AG10803 (cell line): ENCODE results near the gene CCDC81.

Source experiments
- DNase-seq: peaks from one replicate; pipeline ENCODE4 v3.0.0; 2010; ENCODE audit warnings: low read depth
- H3K4me3 ChIP-seq: 2 replicates; pipeline ENCODE4 v1.5.1; 2011; ENCODE audit warnings: mild to moderate bottlenecking, low read length, control low read depth
- TF ChIP-seq, protein P1 (sequence below): conservative IDR thresholded peaks from 2 replicates; pipeline ENCODE4 v1.5.1; 2011; ENCODE audit warnings: mild to moderate bottlenecking, low read length, control low read depth, inconsistent platforms

The CCDC81 gene

DNA sequence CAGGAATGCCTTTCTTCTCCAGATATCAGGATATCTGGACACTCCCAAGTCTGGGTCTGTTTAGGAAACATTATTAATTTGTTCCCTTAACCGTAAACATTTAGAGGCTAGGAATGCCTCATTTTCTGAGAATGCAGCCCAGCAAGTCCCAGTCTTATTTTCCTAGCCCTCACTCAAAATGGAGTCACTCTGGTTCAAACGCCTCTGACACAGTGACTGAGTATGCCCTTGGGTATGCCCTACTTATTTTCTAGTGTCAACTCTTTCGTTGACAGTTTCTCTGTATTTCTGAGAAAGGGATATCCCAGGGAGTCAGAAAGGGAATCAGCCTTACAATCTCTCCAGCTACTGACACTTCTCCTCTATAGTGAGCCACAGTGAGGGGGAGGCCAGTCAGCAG lies 16.0 kb upstream of the CCDC81 start:
- H3K4me3 ChIP-seq, result no peak overlapping the region
- no peak for DNase-seq
- TF ChIP-seq, protein P1, sequence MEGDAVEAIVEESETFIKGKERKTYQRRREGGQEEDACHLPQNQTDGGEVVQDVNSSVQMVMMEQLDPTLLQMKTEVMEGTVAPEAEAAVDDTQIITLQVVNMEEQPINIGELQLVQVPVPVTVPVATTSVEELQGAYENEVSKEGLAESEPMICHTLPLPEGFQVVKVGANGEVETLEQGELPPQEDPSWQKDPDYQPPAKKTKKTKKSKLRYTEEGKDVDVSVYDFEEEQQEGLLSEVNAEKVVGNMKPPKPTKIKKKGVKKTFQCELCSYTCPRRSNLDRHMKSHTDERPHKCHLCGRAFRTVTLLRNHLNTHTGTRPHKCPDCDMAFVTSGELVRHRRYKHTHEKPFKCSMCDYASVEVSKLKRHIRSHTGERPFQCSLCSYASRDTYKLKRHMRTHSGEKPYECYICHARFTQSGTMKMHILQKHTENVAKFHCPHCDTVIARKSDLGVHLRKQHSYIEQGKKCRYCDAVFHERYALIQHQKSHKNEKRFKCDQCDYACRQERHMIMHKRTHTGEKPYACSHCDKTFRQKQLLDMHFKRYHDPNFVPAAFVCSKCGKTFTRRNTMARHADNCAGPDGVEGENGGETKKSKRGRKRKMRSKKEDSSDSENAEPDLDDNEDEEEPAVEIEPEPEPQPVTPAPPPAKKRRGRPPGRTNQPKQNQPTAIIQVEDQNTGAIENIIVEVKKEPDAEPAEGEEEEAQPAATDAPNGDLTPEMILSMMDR, result no peak

DNA sequence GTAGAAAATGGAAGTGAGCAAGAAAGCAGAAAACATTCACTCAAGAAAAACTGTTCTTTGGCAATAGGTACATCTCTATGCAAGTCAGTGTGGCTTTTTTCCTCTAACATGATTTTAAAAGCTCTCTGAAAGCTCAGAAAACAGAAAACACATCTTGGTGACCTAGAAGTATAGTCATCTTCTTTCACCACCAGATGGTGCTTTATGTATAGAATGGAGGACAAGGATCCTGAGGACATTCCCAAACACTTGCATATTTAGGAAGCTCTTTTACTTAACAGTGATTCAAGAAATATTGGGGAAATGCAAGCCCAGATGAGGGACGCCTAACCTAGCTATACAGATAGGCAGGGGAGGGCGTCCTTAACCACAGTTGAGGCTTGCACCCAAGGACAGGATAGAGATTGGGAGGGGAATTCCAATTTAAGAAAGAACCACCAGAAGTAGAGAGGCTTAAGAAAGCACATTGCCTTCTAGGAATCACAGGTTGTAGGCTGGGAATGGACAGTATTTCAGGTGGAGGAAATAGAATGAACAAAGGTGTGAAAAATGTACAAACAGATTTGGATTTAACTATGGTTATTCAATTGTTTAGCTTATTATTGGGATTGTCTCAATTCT lies 13.8 kb upstream of the CCDC81 start:
- H3K4me3 ChIP-seq, result no peak overlapping the region
- peak; percentile 61 for DNase-seq
- TF ChIP-seq, protein P1, result peak; percentile 57

DNA sequence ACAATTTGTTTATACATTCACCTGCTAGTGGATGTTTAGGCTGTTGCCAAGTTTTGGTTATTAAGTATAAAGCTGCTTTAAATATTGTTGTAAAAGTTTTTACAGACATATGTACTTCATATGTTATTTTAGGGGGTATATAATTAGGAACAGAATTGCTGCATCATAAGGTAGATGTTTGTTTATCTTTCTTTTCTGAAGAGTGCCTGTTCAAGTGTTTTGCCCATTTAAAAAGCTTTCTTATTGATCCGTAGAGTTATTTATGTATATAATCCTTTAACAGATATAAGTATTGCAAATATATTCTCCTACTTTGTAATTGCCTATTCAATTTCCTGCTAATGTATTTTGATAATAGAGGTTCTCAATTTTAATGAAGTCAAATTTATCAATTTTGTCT lies 11.3 kb upstream of the CCDC81 start:
- TF ChIP-seq, protein P1, result no peak
- DNase-seq, result no peak
- no peak overlapping the region for H3K4me3 ChIP-seq

DNA sequence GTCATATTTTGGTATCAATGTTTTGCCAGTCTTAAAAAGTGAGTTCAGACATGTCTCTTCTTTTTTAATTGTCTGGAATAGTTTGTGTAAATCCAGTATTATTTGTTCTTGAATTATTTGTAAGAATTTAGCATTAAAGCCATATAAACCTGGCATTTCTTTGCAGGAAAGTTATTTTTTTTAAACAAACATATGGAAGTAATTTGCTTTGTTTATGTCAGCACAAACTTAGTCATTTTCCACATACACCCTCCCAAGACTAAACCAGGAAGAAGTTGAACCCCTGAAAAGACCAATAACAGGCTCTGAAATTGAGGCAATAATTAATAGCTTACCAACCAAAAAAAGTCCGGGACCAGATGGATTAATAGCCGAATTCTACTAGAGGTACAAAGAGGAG lies 9.1 kb upstream of the CCDC81 start:
- peak; percentile 54 for DNase-seq
- H3K4me3 ChIP-seq, result no peak overlapping the region
- TF ChIP-seq, protein P1, result no peak

DNA sequence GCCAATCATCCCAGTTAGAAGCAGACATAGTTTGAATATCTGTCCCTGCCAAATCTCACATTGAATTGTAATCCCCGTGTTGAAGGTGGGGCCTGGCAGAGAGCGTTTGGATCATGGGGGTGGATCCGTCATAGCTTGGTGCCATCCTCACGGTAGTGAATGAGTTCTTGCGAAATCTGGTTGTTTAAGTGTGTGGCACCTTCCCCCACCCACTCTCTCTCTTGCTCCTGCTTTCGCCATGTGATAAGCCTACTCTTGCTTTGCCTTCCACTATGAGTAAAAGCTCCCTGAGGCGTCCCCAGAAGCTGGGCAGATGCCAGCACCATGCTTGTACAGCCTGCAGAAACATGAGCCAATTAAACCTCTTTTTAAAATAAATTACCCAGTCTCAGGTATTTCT lies 5.0 kb upstream of the CCDC81 start:
- TF ChIP-seq, protein P1, result no peak
- H3K4me3 ChIP-seq, result no peak overlapping the region
- DNase-seq, result no peak

DNA sequence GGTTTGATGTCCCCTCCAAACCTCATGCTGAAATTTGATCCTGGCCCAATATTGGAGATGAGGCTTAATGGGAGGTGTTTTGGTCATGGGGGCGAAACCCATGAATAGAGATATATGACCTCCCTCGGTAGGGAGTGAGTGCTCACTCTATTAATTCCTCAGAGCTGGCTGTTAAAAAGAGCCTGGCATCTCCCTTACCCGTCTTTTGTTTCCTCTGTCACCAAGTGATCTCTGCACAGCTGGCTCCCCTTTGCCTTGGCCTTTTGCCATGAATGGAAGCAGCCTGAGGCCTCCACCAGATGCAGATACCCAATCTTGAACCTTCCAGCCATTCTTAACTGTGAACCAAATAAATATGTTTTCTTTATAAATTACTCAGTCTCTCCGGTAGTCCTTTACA lies 4.5 kb upstream of the CCDC81 start:
- no peak for DNase-seq
- TF ChIP-seq, protein P1, result no peak

DNA sequence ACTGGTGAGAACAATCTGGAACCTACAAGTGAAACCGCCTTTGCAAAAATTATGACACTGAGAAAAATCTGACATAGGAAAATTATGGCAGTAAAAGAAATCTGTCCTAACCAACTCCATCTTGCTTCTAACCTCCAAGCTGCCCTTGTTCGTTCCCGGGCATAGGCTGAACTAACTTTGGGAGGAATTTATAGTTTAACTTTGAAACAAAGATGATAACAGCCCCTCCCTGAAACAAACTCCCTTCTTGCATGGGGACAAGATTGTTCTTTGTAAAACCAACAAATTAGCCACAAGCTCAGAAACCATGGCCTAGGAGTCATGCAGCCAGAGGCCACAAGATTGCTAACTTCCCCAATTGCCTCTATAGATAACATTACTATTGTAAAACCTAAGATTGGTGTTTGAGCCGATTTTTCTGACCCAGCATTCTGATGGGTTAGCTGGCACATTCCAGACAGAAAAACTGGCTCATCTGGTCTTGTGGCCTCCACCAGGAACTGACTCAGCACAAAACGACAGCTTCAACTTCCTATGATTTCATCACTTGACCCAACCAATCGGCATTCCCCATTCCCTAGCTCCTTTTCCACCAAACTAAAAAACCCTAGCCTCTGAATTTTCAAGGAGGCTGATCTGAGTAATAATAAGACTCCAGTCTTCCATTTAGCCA lies 3.6 kb upstream of the CCDC81 start:
- DNase-seq, result peak; percentile 64
- no peak overlapping the region for H3K4me3 ChIP-seq
- TF ChIP-seq, protein P1, result no peak

More for the DNA sequence above, 4.5 kb upstream of the CCDC81 start:
- no peak overlapping the region for H3K4me3 ChIP-seq
